ENCODE measurements around the gene SNAP25.

The SNAP25 gene

GRCh38 chr20:10336959-10337729 is 118.5 kb downstream of the SNAP25 start:
- no peaks in the 10 kb centered on the region for H3F3A ChIP-seq (ENCODE audit: insufficient read depth)
- no peaks in the 10 kb centered on the region for H3K79me2 ChIP-seq (ENCODE audit: insufficient read depth, low read length)
- H3K9ac ChIP-seq (ENCODE audit: low read length) = no peak overlapping the region
- 0 out of 2 replicates have a peak, but pooled peaks cover 6% of the 10 kb centered on the region for H3K9me3 ChIP-seq (ENCODE audit: insufficient read depth, low read length)
- H3K27me3 ChIP-seq (ENCODE audit: low read length) = no peaks in the 10 kb centered on the region
- H2AFZ ChIP-seq (ENCODE audit: low read depth, low read length, severe bottlenecking) = no peak overlapping the region
- no peak overlapping the region for H3K4me2 ChIP-seq (ENCODE audit: low read depth, low read length, poor library complexity, severe bottlenecking)
- H4K20me1 ChIP-seq (ENCODE audit: low read depth, low read length) = no peaks in the 10 kb centered on the region
- H3K27ac ChIP-seq (ENCODE audit: low read depth, low read length) = no peak overlapping the region
- TF ChIP-seq CTCF (IDR thresholded peaks at IDR 0.05; ENCODE audit: insufficient read depth, low read length, poor library complexity, severe bottlenecking) (no peak), EZH2phosphoT487 (conservative IDR thresholded peaks at IDR 0.05; ENCODE audit: low read length) (no peak)
- no peaks in the 10 kb centered on the region for H3K36me3 ChIP-seq (ENCODE audit: low read length)
- H3K9me2 ChIP-seq (replicated peaks; ENCODE audit: insufficient read depth, low read length) = no peaks in the 10 kb centered on the region
- no peak overlapping the region for H3K4me3 ChIP-seq (ENCODE audit: insufficient read depth, low read length, poor library complexity, severe bottlenecking)

- H4K20me1 ChIP-seq (ENCODE audit: low read depth, low read length) = no peaks in the 10 kb centered on the region
- no peak for TF ChIP-seq EZH2phosphoT487 (conservative IDR thresholded peaks at IDR 0.05; ENCODE audit: low read length)
- no peak for TF ChIP-seq CTCF (IDR thresholded peaks at IDR 0.05; ENCODE audit: insufficient read depth, low read length, poor library complexity, severe bottlenecking)
Observed at GRCh38 chr20:10338426-10339180, 120.0 kb downstream of the SNAP25 start.

GRCh38 chr20:10339609-10340008 is 121.0 kb downstream of the SNAP25 start:
- Histone ChIP-seq H3K79me2 (ENCODE audit: insufficient read depth, low read length) (no peaks in the 10 kb centered on the region), H2AFZ (ENCODE audit: low read depth, low read length, severe bottlenecking) (no peak overlapping the region), H4K20me1 (ENCODE audit: low read depth, low read length) (no peaks in the 10 kb centered on the region), H3K36me3 (ENCODE audit: low read length) (no peaks in the 10 kb centered on the region), H3K9ac (ENCODE audit: low read length) (no peak overlapping the region), H3K4me2 (ENCODE audit: low read depth, low read length, poor library complexity, severe bottlenecking) (no peak overlapping the region), H3K27me3 (ENCODE audit: low read length) (no peaks in the 10 kb centered on the region), H3K27ac (ENCODE audit: low read depth, low read length) (no peak overlapping the region), H3K9me3 (ENCODE audit: insufficient read depth, low read length) (0 out of 2 replicates have a peak, but pooled peaks cover 8% of the 10 kb centered on the region), H3K4me3 (ENCODE audit: insufficient read depth, low read length, poor library complexity, severe bottlenecking) (no peak overlapping the region), H3F3A (ENCODE audit: insufficient read depth) (no peaks in the 10 kb centered on the region), H3K9me2 (replicated peaks; ENCODE audit: insufficient read depth, low read length) (no peaks in the 10 kb centered on the region)
- no peak for TF ChIP-seq EZH2phosphoT487 (conservative IDR thresholded peaks at IDR 0.05; ENCODE audit: low read length)
- no peak for TF ChIP-seq CTCF (IDR thresholded peaks at IDR 0.05; ENCODE audit: insufficient read depth, low read length, poor library complexity, severe bottlenecking)

More at GRCh38 chr20:10338426-10339180, 120.0 kb downstream of the SNAP25 start:
- H3K27ac ChIP-seq (ENCODE audit: low read depth, low read length) = no peak overlapping the region
- no peaks in the 10 kb centered on the region for H3F3A ChIP-seq (ENCODE audit: insufficient read depth)
- H3K9me3 ChIP-seq (ENCODE audit: insufficient read depth, low read length) = 0 out of 2 replicates have a peak, but pooled peaks cover 8% of the 10 kb centered on the region
- H3K27me3 ChIP-seq (ENCODE audit: low read length) = no peaks in the 10 kb centered on the region
- no peaks in the 10 kb centered on the region for H3K79me2 ChIP-seq (ENCODE audit: insufficient read depth, low read length)
- H3K9me2 ChIP-seq (replicated peaks; ENCODE audit: insufficient read depth, low read length) = no peaks in the 10 kb centered on the region
- H3K4me3 ChIP-seq (ENCODE audit: insufficient read depth, low read length, poor library complexity, severe bottlenecking) = no peak overlapping the region
- no peak overlapping the region for H3K4me2 ChIP-seq (ENCODE audit: low read depth, low read length, poor library complexity, severe bottlenecking)
- no peak overlapping the region for H3K9ac ChIP-seq (ENCODE audit: low read length)
- H2AFZ ChIP-seq (ENCODE audit: low read depth, low read length, severe bottlenecking) = no peak overlapping the region
- H3K36me3 ChIP-seq (ENCODE audit: low read length) = no peaks in the 10 kb centered on the region
